EH (cell line): ENCODE data around the gene TMEM44.
"Not testable (repeated sequence)": the region's sequence is repeated elsewhere in the genome, so short reads cannot be mapped to it uniquely, and the experiment has no call there.

ENCODE experiments used
- DNase-seq: peaks from one replicate; pipeline ENCODE4 v3.0.0-alpha.2; 2015; ENCODE audit warnings: low read depth

The TMEM44 gene

GRCh38 chr3:194609601-194610000, 23.6 kb downstream of the TMEM44 start:
- DNase-seq, result no peak

- DNase-seq, result no peak
These were observed 24.2 kb downstream of the TMEM44 start for GRCh38 chr3:194608981-194609380.

GRCh38 chr3:194607592-194608389, 25.4 kb downstream of the TMEM44 start:
- no peak for DNase-seq

DNA sequence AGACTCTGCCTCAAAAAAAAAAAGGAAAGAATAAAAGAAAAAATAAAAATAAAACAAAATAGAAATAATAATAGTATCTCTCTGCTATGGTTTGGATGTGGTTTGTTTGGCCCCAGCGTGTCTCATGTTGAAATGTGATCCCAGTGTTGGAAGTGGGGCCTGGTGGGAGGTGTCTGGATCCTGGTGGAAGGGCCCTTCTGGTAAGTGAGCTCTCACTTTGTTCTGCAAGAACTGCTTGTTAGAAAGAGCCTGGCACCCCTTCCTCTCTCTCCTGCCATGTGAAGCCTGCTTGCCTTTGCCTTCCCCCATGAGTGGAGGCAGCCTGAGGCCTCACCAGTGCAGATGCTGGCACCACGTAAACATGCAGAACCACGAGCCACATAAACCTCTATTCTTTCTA, 26.3 kb downstream of the TMEM44 start:
- no peak for DNase-seq

DNA sequence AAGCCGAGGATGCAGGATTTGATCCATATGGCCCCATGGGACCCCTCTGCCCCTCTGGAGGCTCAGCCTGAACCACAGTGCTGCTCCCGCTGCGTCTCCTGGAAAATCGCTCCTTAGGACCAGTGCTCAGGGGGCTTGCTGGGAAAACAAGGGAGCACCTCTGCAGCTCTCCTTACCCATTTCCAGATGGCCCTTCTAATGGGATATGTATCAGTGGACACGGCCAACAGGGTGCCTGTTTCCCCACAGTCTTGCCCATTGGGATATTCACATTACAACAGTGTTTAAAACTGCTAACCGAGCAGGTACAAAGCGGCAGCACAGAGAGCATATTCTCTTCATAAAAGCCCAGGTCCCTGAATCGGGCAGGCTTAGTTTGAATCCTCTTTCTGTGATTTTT, 27.1 kb downstream of the TMEM44 start:
- DNase-seq, result no peak

- DNase-seq, result not testable (repeated sequence)
These were observed 27.9 kb downstream of the TMEM44 start for GRCh38 chr3:194605314-194605713.

DNA sequence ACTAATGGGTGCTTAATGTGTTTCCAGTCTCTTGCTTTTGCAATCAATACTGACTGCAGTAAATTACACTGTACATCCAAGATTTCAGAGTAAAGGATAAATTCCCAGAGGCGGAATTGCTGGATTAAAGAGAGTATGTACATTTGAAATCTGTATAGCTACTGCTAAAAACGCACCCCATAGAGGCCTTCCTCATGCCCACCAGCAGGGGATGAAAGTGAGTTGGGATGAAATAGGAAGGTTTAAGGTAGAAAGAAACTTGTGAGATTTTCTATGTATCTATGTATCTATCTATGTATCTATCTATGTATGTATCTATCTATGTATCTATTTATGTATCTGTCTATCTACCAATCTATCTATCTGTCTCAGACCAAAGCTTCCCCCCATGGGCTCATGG, 28.4 kb downstream of the TMEM44 start:
- no peak for DNase-seq

DNA sequence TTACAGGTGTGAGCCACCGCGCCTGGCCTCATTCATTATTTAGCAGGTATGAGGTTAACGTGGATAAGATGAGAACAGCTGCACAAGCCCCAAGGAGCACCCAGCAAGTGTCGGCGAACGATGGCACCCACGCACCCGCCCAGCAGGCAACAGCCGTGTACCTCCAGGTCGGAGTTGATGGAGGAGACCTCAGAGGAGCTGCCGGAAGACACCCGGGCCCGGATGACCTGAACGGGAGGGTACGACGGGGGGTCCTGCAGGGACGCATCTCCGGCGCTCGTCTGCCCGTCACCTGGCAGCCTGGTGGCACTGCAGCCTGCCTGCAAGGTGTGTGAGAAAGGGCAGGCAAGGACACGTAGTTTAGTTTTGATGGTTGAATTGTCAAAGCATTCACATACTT, 29.1 kb downstream of the TMEM44 start:
- DNase-seq, result no peak

- DNase-seq, result no peak
These were observed 30.5 kb downstream of the TMEM44 start for GRCh38 chr3:194602669-194603171.

- peak; percentile 78 for DNase-seq
These were observed 34.3 kb downstream of the TMEM44 start for GRCh38 chr3:194598771-194599557.

GRCh38 chr3:194596906-194597305, 36.3 kb downstream of the TMEM44 start:
- DNase-seq, result no peak

GRCh38 chr3:194592798-194593752, 40.1 kb downstream of the TMEM44 start:
- peak; percentile 100 for DNase-seq

DNA sequence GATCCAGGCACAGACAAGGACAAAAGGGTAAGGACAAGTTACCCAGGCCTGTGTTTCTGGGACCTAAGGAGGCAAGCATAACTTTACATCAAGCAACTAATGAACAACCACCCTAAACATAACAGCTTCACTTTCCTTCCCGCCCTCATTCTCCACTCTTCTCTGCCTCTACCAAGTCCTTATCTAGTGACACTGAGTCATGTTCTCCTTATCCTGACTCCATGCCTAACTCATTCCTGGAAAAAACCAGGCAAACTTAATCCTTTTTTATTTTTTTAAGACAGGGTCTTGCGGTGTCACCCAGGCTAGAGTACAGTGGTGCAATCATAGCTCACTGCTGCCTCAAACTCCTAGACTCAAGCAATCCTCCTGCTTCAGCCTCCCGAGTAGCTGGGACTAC, 44.5 kb downstream of the TMEM44 start:
- no peak for DNase-seq

DNA sequence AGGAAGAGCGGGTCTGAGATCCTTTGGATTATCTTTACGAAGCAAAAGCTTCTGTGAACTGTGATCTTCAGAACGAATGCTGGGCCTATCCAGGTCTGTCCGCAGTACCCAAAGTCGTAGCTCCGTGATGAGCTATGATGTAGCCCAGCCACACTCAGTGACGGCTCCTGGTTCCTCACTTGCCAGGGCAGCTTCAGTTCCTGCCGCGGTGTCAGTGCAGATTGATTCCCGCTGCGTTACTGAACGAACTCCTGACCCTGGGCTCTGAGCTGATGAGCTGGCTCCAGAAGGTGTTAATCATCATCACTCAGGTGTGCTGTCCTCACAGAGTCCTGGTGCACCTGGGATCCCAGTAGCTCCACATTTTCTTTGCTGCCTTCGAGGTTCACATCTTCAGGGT, 45.0 kb downstream of the TMEM44 start:
- no peak for DNase-seq

DNA sequence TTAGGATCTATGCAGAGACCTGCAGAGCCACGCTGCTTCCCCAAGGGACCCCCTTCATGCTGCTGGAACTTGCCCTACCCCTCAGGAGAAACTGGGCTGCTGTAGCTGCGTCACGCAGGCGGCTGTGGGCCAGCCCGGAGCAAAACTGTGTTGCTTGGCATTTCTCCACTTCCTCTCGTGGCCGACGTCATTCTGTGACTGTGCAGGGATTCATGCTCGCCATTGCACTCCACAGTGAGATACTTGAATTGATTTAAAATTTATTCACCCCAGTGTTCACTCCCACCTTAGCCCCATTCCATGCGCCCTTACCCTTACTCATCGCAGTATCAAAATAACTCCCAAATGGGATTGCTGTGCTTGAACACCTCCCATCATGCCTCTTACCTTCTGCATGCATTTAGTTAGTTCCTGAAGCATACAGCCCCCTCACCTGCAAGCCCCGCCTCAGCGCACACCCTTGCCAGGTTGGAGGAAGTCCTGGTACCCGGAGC, 45.7 kb downstream of the TMEM44 start:
- DNase-seq, result no peak

- DNase-seq, result peak; percentile 66
These were observed 46.4 kb downstream of the TMEM44 start for GRCh38 chr3:194586836-194587235.

- no peak for DNase-seq
These were observed 47.3 kb downstream of the TMEM44 start for GRCh38 chr3:194585880-194586281.

GRCh38 chr3:194584866-194585265, 48.4 kb downstream of the TMEM44 start:
- DNase-seq, result peak; percentile 57

DNA sequence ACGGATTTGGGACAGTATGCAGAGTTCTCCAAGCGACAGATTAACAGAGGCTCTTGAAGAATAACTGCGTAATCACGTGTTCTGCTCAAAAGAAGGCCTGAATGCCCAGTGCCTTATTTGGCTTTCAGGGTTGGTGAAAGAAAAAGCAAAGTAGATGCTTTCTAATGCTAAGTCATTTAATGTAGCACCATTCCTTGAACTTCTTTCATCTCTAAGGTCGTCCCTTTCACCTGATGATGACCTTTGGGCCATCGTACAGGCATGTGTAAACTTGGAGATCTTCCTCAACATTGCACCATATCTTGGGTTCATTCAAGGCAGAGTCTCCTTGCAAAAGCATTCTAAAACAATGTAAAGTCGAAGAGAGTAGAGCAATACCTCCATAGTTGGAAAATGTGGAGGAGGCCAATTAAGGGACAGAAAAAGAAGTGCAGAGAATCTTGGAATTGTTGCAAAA, 48.9 kb downstream of the TMEM44 start:
- DNase-seq, result no peak

- no peak for DNase-seq
These were observed 50.9 kb downstream of the TMEM44 start for GRCh38 chr3:194582196-194582905.

GRCh38 chr3:194579091-194579606, 54.1 kb downstream of the TMEM44 start:
- no peak for DNase-seq
